ENCODE measurements around the gene THEMIS.

- TF ChIP-seq CTCF (IDR thresholded peaks at IDR 0.05; ENCODE audit: low read depth, low read length, poor library complexity, severe bottlenecking) (no peak), EZH2phosphoT487 (IDR thresholded peaks at IDR 0.05; ENCODE audit: borderline replicate concordance, low read length) (no peak)
Measured at GRCh38 chr6:127884134-127884533, 16.7 kb downstream of the THEMIS start.
